ENCODE results near the gene BCR. TPM values are rescaled to one million over a fixed set of nuclear protein-coding genes. Genes with fewer than 3 reads are reported as not detected.

BCR gene
- total and polyA plus RNA-seq, 2 of the 8 experiments (the other 6 are each of a cell fraction or from before 2014, with no cell fraction given), result 66.7 to 130 TPM

DNA sequence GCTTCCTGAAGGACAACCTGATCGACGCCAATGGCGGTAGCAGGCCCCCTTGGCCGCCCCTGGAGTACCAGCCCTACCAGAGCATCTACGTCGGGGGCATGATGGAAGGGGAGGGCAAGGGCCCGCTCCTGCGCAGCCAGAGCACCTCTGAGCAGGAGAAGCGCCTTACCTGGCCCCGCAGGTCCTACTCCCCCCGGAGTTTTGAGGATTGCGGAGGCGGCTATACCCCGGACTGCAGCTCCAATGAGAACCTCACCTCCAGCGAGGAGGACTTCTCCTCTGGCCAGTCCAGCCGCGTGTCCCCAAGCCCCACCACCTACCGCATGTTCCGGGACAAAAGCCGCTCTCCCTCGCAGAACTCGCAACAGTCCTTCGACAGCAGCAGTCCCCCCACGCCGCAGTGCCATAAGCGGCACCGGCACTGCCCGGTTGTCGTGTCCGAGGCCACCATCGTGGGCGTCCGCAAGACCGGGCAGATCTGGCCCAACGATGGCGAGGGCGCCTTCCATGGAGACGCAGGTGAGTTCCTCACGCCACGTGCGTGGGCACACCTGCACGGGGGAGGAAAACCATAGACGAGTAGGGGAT is 1.5 kb downstream of the BCR start (continued):
- TF ChIP-seq NRF1 (IDR thresholded peaks at IDR 0.05; ENCODE audit: low read depth, low read length) (no peak), NANOG (IDR thresholded peaks at IDR 0.05; ENCODE audit: insufficient read depth, low read depth, low read length, poor library complexity, severe bottlenecking) (no peak), RAD21 (IDR thresholded peaks at IDR 0.05 in 1 of 2, conservative IDR thresholded peaks at IDR 0.05 in 1 of 2; ENCODE audit: low read depth in 2 of 2, low read length in 2 of 2) (no peak), HDAC6 (IDR thresholded peaks at IDR 0.05; ENCODE audit: low read depth, low read length) (no peak)
- TF ChIP-seq, protein P1, sequence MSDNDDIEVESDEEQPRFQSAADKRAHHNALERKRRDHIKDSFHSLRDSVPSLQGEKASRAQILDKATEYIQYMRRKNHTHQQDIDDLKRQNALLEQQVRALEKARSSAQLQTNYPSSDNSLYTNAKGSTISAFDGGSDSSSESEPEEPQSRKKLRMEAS (IDR thresholded peaks at IDR 0.05), result peak; percentile 36; the same call in 1 of the 2 replicates

Data from H1 (cell line).